Muscle layer of duodenum (tissue), 2 donors: Measurements from ENCODE around the gene CFH.
"Not testable (repeated sequence)": the region's sequence is repeated elsewhere in the genome, so short reads cannot be mapped to it uniquely, and the experiment has no call there.

Source experiments
- H3K27ac ChIP-seq: one replicate; pipeline ENCODE4 v1.7.0; 2013; ENCODE audit warnings: mild to moderate bottlenecking, low read length
- H3K27me3 ChIP-seq: one replicate; pipeline ENCODE4 v1.7.0; 2013; ENCODE audit warnings: low read depth, mild to moderate bottlenecking, control low read depth, low read length
- H3K36me3 ChIP-seq, 2 donors: one replicate each; pipeline ENCODE4 v1.7.0; 2013; ENCODE audit warnings: low read length in 2 of 2, control low read depth in 1 of 2, mild to moderate bottlenecking in 1 of 2; ENCODE audit not compliant: insufficient read depth in 2 of 2, control insufficient read depth in 1 of 2
- H3K4me1 ChIP-seq, 2 donors: one replicate each; pipeline ENCODE4 v1.7.0; 2013; ENCODE audit warnings: low read length in 2 of 2, mild to moderate bottlenecking in 2 of 2, control low read depth in 1 of 2, moderate library complexity in 1 of 2; ENCODE audit not compliant: insufficient read depth in 2 of 2, control insufficient read depth in 1 of 2
- H3K4me3 ChIP-seq, 2 donors: one replicate each; pipeline ENCODE4 v1.7.0; 2013; ENCODE audit warnings: low read length in 2 of 2, low read depth in 1 of 2, mild to moderate bottlenecking in 1 of 2
- H3K9me3 ChIP-seq, 2 donors: one replicate each; pipeline ENCODE4 v1.7.0; 2013; ENCODE audit warnings: low read length in 2 of 2, control low read depth in 1 of 2, mild to moderate bottlenecking in 1 of 2; ENCODE audit not compliant: control insufficient read depth in 1 of 2
- donor health status: healthy.

Gene CFH

GRCh38 chr1:196701144-196701543 lies 49.3 kb downstream of the CFH start:
- no peaks in the 10 kb centered on the region for H3K9me3 ChIP-seq
- no peak overlapping the region for H3K27ac ChIP-seq

DNA sequence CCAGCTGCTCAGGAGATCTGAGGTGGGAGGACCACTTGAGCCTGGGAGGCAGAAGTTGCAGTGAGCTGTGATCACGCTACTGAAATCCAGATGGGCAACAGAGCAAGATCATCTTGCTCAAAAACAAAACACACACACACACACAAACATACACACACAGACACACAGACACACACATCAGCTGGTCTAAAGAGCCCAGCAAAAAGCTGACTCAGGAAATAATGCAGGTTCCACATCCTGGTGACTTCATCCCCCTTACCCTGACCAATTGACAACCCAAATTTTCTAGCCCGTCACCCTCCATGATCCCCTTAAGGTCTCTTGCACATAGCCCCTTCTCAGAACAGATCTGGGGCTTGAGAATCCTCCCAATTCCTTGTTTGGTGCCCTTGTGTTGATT lies 58.0 kb downstream of the CFH start:
- not testable (repeated sequence) for H3K27ac ChIP-seq, H3K4me1 ChIP-seq, H3K27me3 ChIP-seq, H3K9me3 ChIP-seq, H3K36me3 ChIP-seq, H3K4me3 ChIP-seq

More at GRCh38 chr1:196701144-196701543, 49.3 kb downstream of the CFH start:
- H3K36me3 ChIP-seq: no peaks in the 10 kb centered on the region
- no peaks in the 10 kb centered on the region for H3K4me1 ChIP-seq
- H3K4me3 ChIP-seq: no peak overlapping the region
- no peaks in the 10 kb centered on the region for H3K27me3 ChIP-seq

DNA sequence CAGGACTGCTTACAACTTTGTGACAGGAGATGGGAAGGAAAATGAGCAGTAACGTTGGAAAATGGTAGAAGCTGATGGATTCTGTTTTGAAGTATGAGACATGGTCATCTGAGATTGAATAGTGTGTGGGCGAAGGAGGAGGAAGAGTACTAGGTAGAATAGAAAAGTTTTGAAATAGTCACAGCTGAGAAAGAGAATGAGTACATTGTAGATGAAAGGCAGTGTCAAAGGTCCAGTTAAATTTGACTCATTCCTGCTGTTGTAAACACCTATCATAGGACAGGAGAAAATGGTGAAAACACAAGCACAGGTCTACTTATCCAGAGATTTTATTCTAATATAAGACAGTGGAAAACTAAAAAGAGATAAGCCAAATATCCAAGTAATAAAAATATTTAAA lies 66.0 kb downstream of the CFH start:
- Histone ChIP-seq H3K27ac (no peak overlapping the region), H3K9me3 (no peaks in the 10 kb centered on the region)

DNA sequence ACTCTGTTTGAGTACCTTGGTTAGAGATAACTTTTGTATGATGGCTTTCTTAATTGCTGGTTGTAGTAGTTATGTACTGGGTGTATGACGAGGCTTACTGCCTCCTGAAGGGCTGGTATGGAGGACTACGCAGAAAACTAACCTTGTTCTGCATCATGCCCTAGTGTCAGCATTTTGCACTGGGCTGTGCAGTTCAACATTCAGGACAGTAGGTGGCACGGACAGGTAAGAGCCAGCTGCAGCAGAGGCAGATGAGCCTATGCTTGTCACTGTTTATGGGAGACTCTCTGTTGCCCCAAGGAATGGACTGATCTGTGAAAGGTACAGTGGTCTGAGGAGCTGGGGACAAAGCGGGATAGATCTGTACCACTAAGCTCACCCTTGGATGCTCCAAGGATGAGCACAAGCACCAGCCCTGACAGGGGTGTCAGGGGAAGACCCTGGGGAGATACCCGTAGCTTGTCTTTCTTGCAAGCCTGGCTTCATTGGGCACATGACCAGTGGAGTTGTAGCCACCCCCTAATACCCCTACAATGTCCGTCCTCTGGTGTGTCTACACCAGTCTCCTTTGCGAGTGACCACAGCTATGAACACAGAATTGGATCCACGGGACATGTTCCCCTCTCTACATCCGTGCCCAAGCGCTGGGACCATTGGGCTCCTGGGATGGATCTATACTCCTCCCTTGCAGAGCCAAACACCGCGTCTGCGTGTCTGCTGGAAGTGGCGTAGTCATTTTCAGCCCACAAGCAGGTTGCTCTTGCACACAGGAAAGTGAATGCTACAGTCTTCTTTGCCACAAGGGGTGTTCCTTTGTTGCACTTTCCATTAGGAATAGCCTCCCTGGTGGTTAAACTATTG lies 71.7 kb downstream of the CFH start:
- no peaks in the 10 kb centered on the region for H3K36me3 ChIP-seq
- no peaks in the 10 kb centered on the region for H3K27me3 ChIP-seq
- no peaks in the 10 kb centered on the region for H3K9me3 ChIP-seq

More for the DNA sequence above, 66.0 kb downstream of the CFH start:
- Histone ChIP-seq H3K27me3 (no peaks in the 10 kb centered on the region), H3K36me3 (no peaks in the 10 kb centered on the region), H3K4me1 (no peaks in the 10 kb centered on the region), H3K4me3 (no peak overlapping the region)

DNA sequence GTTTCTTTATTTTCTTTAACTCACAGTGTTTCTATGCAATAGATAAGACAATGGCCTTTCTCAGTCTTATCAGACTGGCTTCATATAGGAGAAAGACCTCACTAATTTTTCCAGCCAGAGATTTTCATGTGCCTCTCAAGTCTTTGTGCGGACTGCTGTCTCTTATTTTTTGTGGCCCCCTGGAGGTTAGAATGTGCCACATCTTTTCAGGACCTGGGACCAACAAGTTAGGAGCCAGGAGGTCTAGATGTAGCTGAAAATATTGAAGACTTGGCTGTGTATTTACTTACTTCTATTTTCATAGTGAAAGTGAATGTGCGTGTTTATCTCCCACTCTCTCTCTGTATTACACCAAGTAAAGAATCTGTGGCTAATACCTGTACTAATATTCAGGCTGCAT lies 80.7 kb downstream of the CFH start:
- Histone ChIP-seq H3K9me3 (no peaks in the 10 kb centered on the region), H3K27me3 (no peaks in the 10 kb centered on the region), H3K36me3 (no peaks in the 10 kb centered on the region), H3K27ac (no peak overlapping the region), H3K4me3 (peak overlapping the region in 1 of 2 donors; percentile 13), H3K4me1 (no peaks in the 10 kb centered on the region)

More for the DNA sequence above, 71.7 kb downstream of the CFH start:
- Histone ChIP-seq H3K4me1 (no peaks in the 10 kb centered on the region), H3K27ac (no peak overlapping the region), H3K4me3 (no peak overlapping the region)

DNA sequence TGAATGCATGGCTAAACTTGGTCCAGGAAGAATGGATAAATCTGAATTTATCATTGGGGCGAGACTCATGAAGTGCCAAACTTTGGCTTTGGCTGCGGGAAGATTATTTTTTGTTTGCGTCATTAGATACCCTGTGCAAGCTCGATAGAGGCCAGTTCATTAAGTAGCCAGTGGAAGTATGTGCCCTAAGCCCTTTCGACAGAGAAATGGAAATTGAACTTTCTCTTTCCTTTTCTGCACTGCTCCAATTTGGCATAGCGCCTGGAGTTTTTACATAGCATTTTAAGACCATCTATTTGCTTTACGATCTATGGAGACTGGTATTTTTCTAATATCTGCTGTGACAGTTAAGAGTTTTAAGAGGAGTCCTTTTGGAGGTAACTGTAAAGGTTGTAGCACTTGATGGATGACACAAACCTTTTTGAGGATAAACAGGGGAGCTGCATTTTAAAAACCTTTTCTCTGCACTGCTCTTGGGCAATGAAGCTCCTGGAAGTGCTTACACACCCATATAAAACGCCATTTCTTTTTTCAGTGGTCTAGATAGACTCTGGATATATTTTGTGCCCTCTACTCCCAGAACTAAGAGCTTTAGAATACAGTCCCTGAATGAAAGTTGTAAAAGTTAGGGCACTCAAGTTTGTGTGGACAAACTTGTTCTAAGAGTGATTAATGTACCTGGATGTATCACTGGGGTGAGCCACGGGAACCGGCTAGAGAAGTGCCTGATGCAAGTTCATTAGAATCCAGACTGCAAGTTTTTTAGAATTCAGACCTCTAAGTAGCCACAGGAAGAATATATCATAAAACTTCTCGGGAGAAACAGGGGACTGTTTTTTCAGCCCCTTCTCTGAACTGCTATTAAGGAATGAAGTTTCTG lies 81.5 kb downstream of the CFH start:
- peaks cover 0 to under 1% of the 10 kb centered on the region in 2 donors for H3K9me3 ChIP-seq
- no peaks in the 10 kb centered on the region for H3K27me3 ChIP-seq
- H3K4me3 ChIP-seq: peak overlapping the region; percentile 7 to 13
- H3K4me1 ChIP-seq: no peaks in the 10 kb centered on the region
- no peak overlapping the region for H3K27ac ChIP-seq
- no peaks in the 10 kb centered on the region for H3K36me3 ChIP-seq

DNA sequence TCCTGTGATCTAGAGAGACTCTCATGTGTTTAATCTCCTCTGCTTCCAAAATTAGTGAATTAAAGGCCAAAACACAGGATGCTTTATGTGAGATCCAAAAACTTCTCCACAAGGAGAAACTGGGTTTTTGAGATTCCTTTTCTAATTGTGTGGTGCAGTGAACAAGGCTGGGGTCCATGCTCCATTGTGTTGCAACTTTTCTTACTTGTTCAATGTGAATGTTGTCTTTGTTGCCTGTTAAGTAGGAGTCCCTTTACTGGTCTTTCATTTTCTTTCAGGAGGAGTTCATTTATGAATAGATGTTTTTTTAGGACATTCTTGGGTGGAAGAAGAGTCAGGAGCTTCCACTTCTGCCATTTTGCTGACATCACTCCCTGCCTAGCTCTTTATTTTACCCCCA lies 82.2 kb downstream of the CFH start:
- Histone ChIP-seq H3K9me3 (peaks cover 3 to 4% of the 10 kb centered on the region in 2 donors), H3K4me3 (no peak overlapping the region), H3K36me3 (no peaks in the 10 kb centered on the region), H3K4me1 (no peaks in the 10 kb centered on the region), H3K27me3 (no peaks in the 10 kb centered on the region), H3K27ac (no peak overlapping the region)

DNA sequence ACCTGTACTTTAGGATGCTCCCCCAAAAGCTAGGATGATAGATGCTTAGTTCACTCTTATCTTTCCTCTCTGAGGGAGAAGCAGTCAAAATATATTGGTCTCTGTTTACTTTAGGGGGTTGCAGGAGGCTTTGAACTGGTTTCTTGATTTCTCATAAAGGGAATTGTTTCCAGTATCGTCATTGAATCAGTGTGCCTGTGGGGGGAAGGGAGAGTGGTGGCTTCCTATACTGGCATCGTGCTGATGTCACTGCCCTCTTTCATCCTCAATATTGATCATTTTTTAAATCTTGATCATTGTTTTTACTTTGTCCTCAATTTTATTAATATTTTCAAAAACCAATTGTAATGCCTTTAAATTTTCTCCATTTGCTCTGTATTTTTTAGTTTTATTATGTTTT lies 82.6 kb downstream of the CFH start:
- Histone ChIP-seq H3K27me3 (no peaks in the 10 kb centered on the region), H3K9me3 (peaks cover 3 to 4% of the 10 kb centered on the region in 2 donors), H3K4me3 (no peak overlapping the region), H3K27ac (no peak overlapping the region), H3K36me3 (peaks cover 0 to 4% of the 10 kb centered on the region in 2 donors), H3K4me1 (no peaks in the 10 kb centered on the region)

DNA sequence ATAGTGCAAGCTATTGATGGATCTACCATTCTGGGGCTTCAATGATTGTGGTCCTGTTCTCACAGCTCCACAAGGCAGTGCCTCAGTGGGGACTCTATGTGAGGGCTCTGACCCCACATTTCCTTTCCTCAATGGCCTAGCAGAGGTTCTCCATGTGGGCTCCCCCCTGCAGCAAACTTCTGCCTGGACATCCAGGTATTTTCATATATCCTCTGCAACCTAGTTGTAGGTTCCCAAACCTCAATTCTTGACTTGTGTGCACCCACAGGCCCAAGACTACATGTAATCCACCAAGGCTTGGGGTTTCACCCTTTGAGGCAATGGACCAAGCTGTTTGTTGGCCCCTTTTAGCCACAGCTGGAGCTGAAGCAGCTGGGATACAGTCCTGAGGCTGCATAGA lies 86.9 kb downstream of the CFH start:
- peaks cover 0 to 9% of the 10 kb centered on the region in 2 donors for H3K36me3 ChIP-seq
- no peak overlapping the region for H3K27ac ChIP-seq
- no peak overlapping the region for H3K4me3 ChIP-seq
- H3K9me3 ChIP-seq: peaks cover 3 to 4% of the 10 kb centered on the region in 2 donors
- H3K4me1 ChIP-seq: no peaks in the 10 kb centered on the region
- H3K27me3 ChIP-seq: no peaks in the 10 kb centered on the region

- not testable (repeated sequence) for H3K9me3 ChIP-seq, H3K27ac ChIP-seq, H3K27me3 ChIP-seq, H3K36me3 ChIP-seq, H3K4me1 ChIP-seq, H3K4me3 ChIP-seq
These were observed 91.4 kb downstream of the CFH start for GRCh38 chr1:196743244-196743643.

DNA sequence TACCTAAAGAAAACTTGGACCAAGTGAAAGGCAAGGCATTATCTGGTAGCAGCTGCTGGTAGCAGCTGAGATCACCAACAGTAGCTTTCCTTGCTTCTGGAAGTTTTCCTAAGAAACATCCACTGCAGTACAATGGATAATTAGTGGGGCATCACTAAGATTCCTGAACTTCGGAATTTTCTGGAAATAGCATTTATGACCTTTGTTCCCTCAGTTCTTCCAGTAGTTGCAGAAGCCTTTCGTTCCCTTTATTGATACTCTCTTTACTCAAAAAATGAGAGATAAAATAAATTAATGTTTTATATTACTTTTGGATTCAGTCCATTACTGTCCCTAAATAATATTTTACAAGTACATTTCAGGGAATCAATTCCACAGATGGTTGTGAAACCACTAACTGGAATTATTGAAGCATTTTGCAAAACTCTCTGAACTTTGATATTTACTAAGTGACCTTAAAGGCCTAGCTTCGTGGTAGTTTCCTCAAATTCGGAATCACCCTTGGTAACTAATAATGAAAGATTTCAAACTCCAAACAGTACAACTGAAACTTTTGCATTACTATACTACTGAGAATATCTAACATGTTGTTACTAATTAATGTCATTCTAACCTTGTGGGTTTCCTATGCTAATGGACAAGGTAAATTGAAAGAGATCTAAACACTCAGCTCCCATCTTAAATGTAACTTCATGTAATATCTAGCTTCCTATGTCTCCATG lies 113.3 kb downstream of the CFH start:
- H3K36me3 ChIP-seq, H3K27me3 ChIP-seq, H3K4me1 ChIP-seq, H3K4me3 ChIP-seq, H3K27ac ChIP-seq, H3K9me3 ChIP-seq: not testable (repeated sequence)
